CD14-positive monocyte (primary cell): ENCODE results near the gene FOXA3. TPM values are rescaled to one million over a fixed set of nuclear protein-coding genes. Genes with fewer than 3 reads are reported as not detected.
A peak's percentile ranks its signal among the peaks of the same experiment; 100 is the strongest.

Experiments
- DNase-seq, 3 donors: peaks; one replicate each; pipeline ENCODE4 v3.0.0-alpha.2; 2011 to 2022
- H2AFZ ChIP-seq: 2 replicates; pipeline ENCODE4 v1.6.0; 2012; ENCODE audit warnings: mild to moderate bottlenecking, low read depth, low read length, inconsistent platforms; ENCODE audit not compliant: insufficient read depth, poor library complexity, severe bottlenecking
- H3K27ac ChIP-seq, 2 donors: 1 replicate in 1 of 2; 2 replicates in 1 of 2; pipeline ENCODE4 v1.5.1; 2012 to 2013; ENCODE audit warnings: low read length in 2 of 2, control low read depth in 1 of 2, inconsistent platforms in 1 of 2, low read depth in 1 of 2, mild to moderate bottlenecking in 1 of 2
- H3K27me3 ChIP-seq, 2 donors: one replicate each; pipeline versions ENCODE4 v1.6.0 to v1.6.1; 2011 to 2013; ENCODE audit warnings: low read length in 2 of 2; ENCODE audit not compliant: control insufficient read depth in 2 of 2, insufficient read depth in 2 of 2
- H3K36me3 ChIP-seq, 2 donors: replicated peaks in 1 of 2; 1 replicate in 1 of 2; 2 replicates in 1 of 2; pipeline versions ENCODE4 v1.5.1 to v1.6.1; 2012 to 2013; ENCODE audit warnings: low read length in 2 of 2, control low read depth in 1 of 2, inconsistent platforms in 1 of 2, mild to moderate bottlenecking in 1 of 2; ENCODE audit not compliant: insufficient read depth in 2 of 2, control insufficient read depth in 1 of 2
- H3K4me1 ChIP-seq, 2 donors: 1 replicate in 1 of 2; 2 replicates in 1 of 2; pipeline versions ENCODE4 v1.5.1 to v1.6.1; 2012 to 2013; ENCODE audit warnings: low read length in 2 of 2, control low read depth in 1 of 2, inconsistent platforms in 1 of 2, mild to moderate bottlenecking in 1 of 2, moderate library complexity in 1 of 2; ENCODE audit not compliant: insufficient read depth in 2 of 2, control insufficient read depth in 1 of 2
- H3K4me2 ChIP-seq: replicated peaks from 2 replicates; pipeline ENCODE3; 2012; ENCODE audit warnings: low read length, moderate library complexity, mild to moderate bottlenecking; ENCODE audit not compliant: poor library complexity, severe bottlenecking; ENCODE audit errors: extremely low read depth
- H3K4me3 ChIP-seq, 3 experiments: fragments of 200-600 bp in 1 of 3; sonication (generic) in 1 of 3; replicated peaks in 1 of 3; 1 replicate in 2 of 3; 2 replicates in 1 of 3; pipeline ENCODE4 v1.5.1; 2011 to 2013; ENCODE audit warnings: low read length in 3 of 3, mild to moderate bottlenecking in 3 of 3, control low read depth in 2 of 3, low read depth in 2 of 3, inconsistent platforms in 1 of 3, moderate library complexity in 1 of 3
- H3K79me2 ChIP-seq: 2 replicates; pipeline ENCODE4 v1.6.0; 2012; ENCODE audit warnings: mild to moderate bottlenecking, control low read depth, inconsistent platforms, low read length, moderate library complexity; ENCODE audit not compliant: insufficient read depth
- H3K9ac ChIP-seq: 2 replicates; pipeline ENCODE4 v1.6.0; 2017; ENCODE audit warnings: low read length, mild to moderate bottlenecking; ENCODE audit not compliant: insufficient read depth, poor library complexity, severe bottlenecking
- H3K9me3 ChIP-seq, 2 donors: replicated peaks in 1 of 2; 1 replicate in 1 of 2; 2 replicates in 1 of 2; pipeline versions ENCODE4 v1.5.1 to v1.6.1; 2012 to 2013; ENCODE audit warnings: low read length in 2 of 2, control low read depth in 1 of 2; ENCODE audit not compliant: control insufficient read depth in 1 of 2, insufficient read depth in 1 of 2
- H4K20me1 ChIP-seq: 2 replicates; pipeline ENCODE4 v1.6.0; 2012; ENCODE audit warnings: mild to moderate bottlenecking, low read length, control low read depth, moderate library complexity; ENCODE audit not compliant: insufficient read depth
- H3K27ac Mint-ChIP-seq, 7 donors: one replicate each; pipeline ENCODE4 v1.8.0; 2020; ENCODE audit warnings: mild to moderate bottlenecking in 7 of 7, mixed read lengths in 7 of 7, moderate library complexity in 6 of 7, inconsistent platforms in 2 of 7
- H3K27me3 Mint-ChIP-seq, 3 donors: one replicate each; pipeline ENCODE4 v1.8.0; 2021 to 2022; ENCODE audit warnings: low read depth in 3 of 3, mild to moderate bottlenecking in 3 of 3, mixed read lengths in 3 of 3, moderate library complexity in 3 of 3, inconsistent platforms in 1 of 3
- H3K36me3 Mint-ChIP-seq, 2 donors: one replicate each; pipeline ENCODE4 v1.8.0; 2020; ENCODE audit warnings: mixed read lengths in 2 of 2, inconsistent platforms in 1 of 2, mild to moderate bottlenecking in 1 of 2
- H3K4me1 Mint-ChIP-seq: one replicate; pipeline ENCODE4 v1.8.0; 2020; ENCODE audit warnings: mild to moderate bottlenecking, mixed read lengths
- H3K4me3 Mint-ChIP-seq, 2 donors: one replicate each; pipeline ENCODE4 v1.8.0; 2020; ENCODE audit warnings: mild to moderate bottlenecking in 2 of 2, mixed read lengths in 2 of 2, moderate library complexity in 1 of 2
- H3K9me3 Mint-ChIP-seq, 7 donors: one replicate each; pipeline ENCODE4 v1.8.0; 2020 to 2022; ENCODE audit warnings: mixed read lengths in 7 of 7, mild to moderate bottlenecking in 6 of 7, moderate library complexity in 6 of 7, inconsistent platforms in 2 of 7
- WGBS: methylation state at CpG from one replicate; pipeline ENCODE4 v1.1.5; 2013; ENCODE audit warnings: missing lambda C conversion rate; ENCODE audit not compliant: insufficient coverage; 5-methylcytosine and 5-hydroxymethylcytosine counted together
- intact Hi-C, 2 donors: fragments of 100-400 bp; cut with micrococcal nuclease; formaldehyde crosslinking; loops; one replicate each; pipeline versions ENCODE4 v1.15.0 to v1.15.1; 2023
- polyA plus RNA-seq, 3 donors: library from polyadenylated mRNA; depleted of rRNA in 1 of 3; unstranded in 2 of 3; stranded (reverse) in 1 of 3; fragments of 300-500 nt in 2 of 3; fragments of >200 nt in 1 of 3; fragmentation: Illumina TruSeq in 2 of 3; gene quantifications; 1 replicate in 2 of 3; 2 replicates in 1 of 3; pipeline ENCODE4 v1.2.3, GENCODE V29; 2012 to 2021
- TF ChIP-seq, protein P1 (sequence below): fragments of 200-600 bp; IDR thresholded peaks from one replicate; pipeline ENCODE4 v1.8.0; 2022; ENCODE audit warnings: antibody characterized with exemption, mild to moderate bottlenecking

FOXA3 gene
- polyA plus RNA-seq, 3 donors: not detected

DNA sequence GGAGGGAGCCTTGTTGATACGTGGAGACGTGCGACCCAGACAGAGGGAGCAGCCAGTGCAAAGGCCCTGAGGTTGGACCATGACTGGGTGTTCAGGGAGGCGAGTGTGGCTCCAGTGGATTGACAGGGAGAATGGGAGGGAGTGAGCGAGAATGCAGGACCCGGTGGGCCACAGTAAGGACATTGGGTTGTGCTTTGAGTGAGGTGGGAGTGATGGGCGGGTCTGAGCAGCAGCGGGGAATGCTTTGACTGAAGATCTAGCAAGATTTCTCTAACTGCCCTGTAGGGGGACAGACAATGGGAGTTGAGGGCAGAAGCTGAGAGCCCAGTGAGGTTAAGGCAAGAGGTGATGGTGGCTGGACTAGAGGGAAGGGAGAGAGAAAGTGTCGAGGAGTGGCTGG, 58.2 kb downstream of the FOXA3 start:
- peaks cover 14 to 35% (median 29%) of the 10 kb centered on the region in 3 donors for H3K27me3 Mint-ChIP-seq
- H3K4me3 ChIP-seq: no peak overlapping the region
- no peak overlapping the region for H3K27ac Mint-ChIP-seq
- H2AFZ ChIP-seq: no peak overlapping the region
- H3K4me1 Mint-ChIP-seq: no peaks in the 10 kb centered on the region
- H3K36me3 Mint-ChIP-seq: no peaks in the 10 kb centered on the region
- no peak overlapping the region for H3K9ac ChIP-seq
- no peaks in the 10 kb centered on the region for H3K4me1 ChIP-seq
- intact Hi-C loops: loop anchor here in 1 of 2 donors (10.0 kb wide), 1 partner anchor 57 kb away; the partner anchor contains the start of genes FOXA3 and SYMPK
- H3K4me2 ChIP-seq: no peak overlapping the region
- DNase-seq: no peak
- no peak overlapping the region for H3K4me3 Mint-ChIP-seq
- H3K36me3 ChIP-seq: no peaks in the 10 kb centered on the region
- H4K20me1 ChIP-seq: no peaks in the 10 kb centered on the region
- no peaks in the 10 kb centered on the region for H3K9me3 ChIP-seq
- H3K27ac ChIP-seq: no peak overlapping the region
- 84% methylated on average over 8 of the region's 9 CpGs for WGBS
- TF ChIP-seq, protein P1, sequence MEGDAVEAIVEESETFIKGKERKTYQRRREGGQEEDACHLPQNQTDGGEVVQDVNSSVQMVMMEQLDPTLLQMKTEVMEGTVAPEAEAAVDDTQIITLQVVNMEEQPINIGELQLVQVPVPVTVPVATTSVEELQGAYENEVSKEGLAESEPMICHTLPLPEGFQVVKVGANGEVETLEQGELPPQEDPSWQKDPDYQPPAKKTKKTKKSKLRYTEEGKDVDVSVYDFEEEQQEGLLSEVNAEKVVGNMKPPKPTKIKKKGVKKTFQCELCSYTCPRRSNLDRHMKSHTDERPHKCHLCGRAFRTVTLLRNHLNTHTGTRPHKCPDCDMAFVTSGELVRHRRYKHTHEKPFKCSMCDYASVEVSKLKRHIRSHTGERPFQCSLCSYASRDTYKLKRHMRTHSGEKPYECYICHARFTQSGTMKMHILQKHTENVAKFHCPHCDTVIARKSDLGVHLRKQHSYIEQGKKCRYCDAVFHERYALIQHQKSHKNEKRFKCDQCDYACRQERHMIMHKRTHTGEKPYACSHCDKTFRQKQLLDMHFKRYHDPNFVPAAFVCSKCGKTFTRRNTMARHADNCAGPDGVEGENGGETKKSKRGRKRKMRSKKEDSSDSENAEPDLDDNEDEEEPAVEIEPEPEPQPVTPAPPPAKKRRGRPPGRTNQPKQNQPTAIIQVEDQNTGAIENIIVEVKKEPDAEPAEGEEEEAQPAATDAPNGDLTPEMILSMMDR: peak; percentile 20
- peaks cover 0 to 2% (median 0%) of the 10 kb centered on the region in 7 donors for H3K9me3 Mint-ChIP-seq
- no peaks in the 10 kb centered on the region for H3K27me3 ChIP-seq
- no peaks in the 10 kb centered on the region for H3K79me2 ChIP-seq

Other genes starting within 250 kb of the FOXA3 start
- 10 to 100 TPM; 10.3 to 50.8 (median 11.9) TPM for gene EML2, start 224.9 kb upstream of the FOXA3 start, polyA plus RNA-seq
- not detected for gene GIPR, start 196.1 kb upstream of the FOXA3 start, polyA plus RNA-seq
- gene SNRPD2, start 172.4 kb upstream of the FOXA3 start, polyA plus RNA-seq: 100 to 1,000 TPM; 251 to 516 (median 491) TPM
- gene QPCTL, start 171.7 kb upstream of the FOXA3 start, polyA plus RNA-seq: 1 to 10 TPM in 1 of 3 donors, under 1 TPM in 2; 0.46 to 3.0 (median 0.90) TPM
- 1 to 10 TPM; 3.8 to 6.8 (median 5.5) TPM for gene FBXO46, start 133.4 kb upstream of the FOXA3 start, polyA plus RNA-seq
- gene MEIOSIN, start 130.9 kb upstream of the FOXA3 start, polyA plus RNA-seq: not detected
- gene SIX5, start 95.1 kb upstream of the FOXA3 start, polyA plus RNA-seq: under 1 TPM in 1 of 3 donors, not detected in 2; 0.04 TPM
- 1 to 10 TPM in 1 of 3 donors, under 1 TPM in 1, not detected in 1; 0.17 to 3.8 TPM for gene DMPK, start 81.8 kb upstream of the FOXA3 start, polyA plus RNA-seq
- 1 to 10 TPM; 1.5 to 3.4 (median 2.4) TPM for gene DMWD, start 71.5 kb upstream of the FOXA3 start, polyA plus RNA-seq
- not detected for gene RSPH6A, start 49.0 kb upstream of the FOXA3 start, polyA plus RNA-seq
- gene SYMPK, start 1.2 kb upstream of the FOXA3 start, polyA plus RNA-seq: 10 to 100 TPM in 2 of 3 donors, 1 to 10 TPM in 1; 5.6 to 96.1 (median 15.7) TPM
- 1 to 10 TPM; 2.0 to 3.9 (median 2.1) TPM for gene IRF2BP1, start 21.8 kb downstream of the FOXA3 start, polyA plus RNA-seq
- gene MYPOP, start 38.3 kb downstream of the FOXA3 start, polyA plus RNA-seq: 1 to 10 TPM in 1 of 3 donors, under 1 TPM in 2; 0.08 to 5.9 (median 0.39) TPM
- not detected for gene NANOS2, start 50.5 kb downstream of the FOXA3 start, polyA plus RNA-seq
- gene NOVA2, start 109.5 kb downstream of the FOXA3 start, polyA plus RNA-seq: not detected
- 1 to 10 TPM; 4.3 to 8.8 (median 6.1) TPM for gene CCDC61, start 131.1 kb downstream of the FOXA3 start, polyA plus RNA-seq
- under 1 TPM; 0.36 to 0.39 (median 0.37) TPM for gene PGLYRP1, start 158.7 kb downstream of the FOXA3 start, polyA plus RNA-seq
- not detected for gene IGFL4, start 176.7 kb downstream of the FOXA3 start, polyA plus RNA-seq